Stimulated activated CD8-positive, alpha-beta memory T cell treated with anti-CD3 and anti-CD28 coated beads, Interleukin-4, amount 100 ng/mL, for 4 hours (primary cell): ENCODE measurements around the gene ATP9B.

Source experiments
- DNase-seq, 2 donors: peaks; one replicate each; pipeline ENCODE4 v3.0.0-alpha.2; 2020; ENCODE audit warnings: low read depth in 2 of 2, low spot score in 1 of 2

ATP9B gene

DNA sequence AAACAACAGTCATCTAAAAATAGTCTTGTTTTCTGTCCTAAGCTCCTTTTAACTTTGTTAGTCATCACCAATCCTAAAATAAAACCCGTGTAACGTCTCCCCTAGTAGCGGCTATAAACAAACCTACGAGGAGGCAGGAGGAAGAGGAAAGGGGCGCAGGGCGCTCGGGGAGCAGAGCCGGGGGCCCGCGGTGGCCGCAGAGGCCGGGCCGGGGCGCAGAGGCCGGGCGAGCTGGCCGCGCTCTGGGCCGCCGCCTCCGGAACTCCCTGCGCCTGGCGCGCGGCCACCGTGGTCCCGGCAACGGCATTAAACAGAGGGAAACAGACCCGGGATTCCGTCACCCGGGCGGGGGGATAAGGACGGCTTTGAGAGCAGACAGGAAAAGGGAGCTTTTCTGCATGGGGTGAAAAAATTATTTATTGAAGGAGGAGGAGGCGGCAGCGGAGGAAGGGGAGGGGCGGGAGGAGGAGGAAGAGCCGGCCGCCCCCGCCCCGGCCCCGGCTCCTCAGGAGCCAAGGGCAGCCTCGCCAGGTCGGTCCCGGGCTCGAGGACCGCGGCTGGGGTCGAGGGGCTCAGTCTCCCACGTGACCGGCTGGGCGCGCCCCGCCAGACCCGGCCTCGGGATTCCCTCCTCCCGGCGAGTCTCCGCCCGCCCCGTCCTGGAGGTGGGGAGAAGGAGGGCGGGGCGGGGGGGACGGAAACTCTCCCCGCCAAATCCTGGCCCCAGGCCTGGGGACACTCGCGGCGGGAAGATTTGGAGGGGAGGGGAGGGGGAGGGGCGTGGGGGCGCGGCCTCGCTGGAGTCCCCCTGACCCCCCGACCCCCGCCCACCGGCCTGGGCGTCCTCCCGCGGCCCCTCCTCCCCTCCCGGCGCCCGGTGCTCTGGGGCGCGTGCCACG lies 324.7 kb downstream of the ATP9B start:
- DNase-seq, result no peak

DNA sequence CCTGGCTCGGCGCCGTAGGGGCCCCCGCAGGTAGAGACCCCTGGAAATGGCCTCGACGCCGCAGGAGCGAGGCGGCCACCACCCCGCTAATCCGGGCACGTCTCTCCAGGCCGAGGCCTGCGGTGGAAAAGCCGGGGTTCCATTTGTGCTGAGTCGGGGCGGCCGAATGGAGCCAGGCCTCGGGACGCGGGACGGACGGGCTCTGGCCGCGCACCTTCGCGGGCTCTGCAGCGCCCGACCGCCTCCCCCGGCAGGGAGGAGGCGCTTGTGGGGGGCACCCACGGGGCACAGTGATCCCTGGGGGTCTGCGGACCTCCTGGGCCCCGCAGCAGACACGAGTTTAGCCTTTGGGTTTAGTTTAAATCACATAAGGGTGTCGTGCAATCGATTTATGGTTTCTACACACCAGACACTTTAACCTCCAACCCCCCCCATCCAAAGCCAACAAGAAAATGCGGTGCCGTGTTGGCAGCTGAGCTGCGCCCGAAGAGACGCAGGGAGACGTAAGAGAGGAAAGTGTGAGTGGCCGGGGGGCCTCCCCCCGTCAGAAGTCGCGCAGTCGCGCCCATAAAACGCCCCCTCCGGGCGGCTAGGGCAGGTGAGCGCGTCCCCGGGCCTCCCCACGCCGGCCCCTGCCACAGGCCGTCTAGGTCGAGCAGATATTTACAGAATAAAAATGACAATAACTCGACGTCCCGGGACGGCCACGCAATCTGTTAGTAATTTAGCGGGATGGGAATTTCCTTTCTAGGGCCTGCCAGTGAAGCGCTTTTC lies 325.5 kb downstream of the ATP9B start:
- DNase-seq, result peak; percentile 39 to 71

DNA sequence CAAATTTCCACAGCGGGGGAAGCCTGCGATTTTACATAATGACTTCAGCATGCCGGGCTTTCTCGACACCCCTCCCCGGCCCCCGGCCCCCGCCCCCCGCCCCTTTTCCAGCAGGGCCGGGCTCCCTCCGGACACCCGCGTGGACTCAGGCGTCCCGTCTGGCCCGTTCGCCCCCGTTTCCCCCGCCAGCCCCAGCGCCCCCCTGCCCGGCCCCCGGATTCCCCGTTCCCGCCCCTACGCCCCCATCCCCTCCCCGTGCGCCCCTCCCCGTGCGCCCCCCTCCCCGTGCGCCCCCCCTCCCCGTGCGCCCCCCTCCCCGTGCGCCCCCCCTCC lies 326.1 kb downstream of the ATP9B start:
- no peak for DNase-seq

DNA sequence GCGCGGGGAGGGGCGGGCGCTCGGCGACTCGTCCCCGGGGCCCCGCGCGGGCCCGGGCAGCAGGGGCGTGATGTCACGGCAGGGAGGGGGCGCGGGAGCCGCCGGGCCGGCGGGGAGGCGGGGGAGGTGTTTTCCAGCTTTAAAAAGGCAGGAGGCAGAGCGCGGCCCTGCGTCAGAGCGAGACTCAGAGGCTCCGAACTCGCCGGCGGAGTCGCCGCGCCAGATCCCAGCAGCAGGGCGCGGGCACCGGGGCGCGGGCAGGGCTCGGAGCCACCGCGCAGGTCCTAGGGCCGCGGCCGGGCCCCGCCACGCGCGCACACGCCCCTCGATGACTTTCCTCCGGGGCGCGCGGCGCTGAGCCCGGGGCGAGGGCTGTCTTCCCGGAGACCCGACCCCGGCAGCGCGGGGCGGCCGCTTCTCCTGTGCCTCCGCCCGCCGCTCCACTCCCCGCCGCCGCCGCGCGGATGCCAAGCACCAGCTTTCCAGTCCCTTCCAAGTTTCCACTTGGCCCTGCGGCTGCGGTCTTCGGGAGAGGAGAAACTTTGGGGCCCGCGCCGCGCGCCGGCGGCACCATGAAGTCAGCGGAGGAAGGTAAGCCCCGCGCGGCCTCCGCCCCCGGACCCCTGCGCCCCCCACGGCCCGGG lies 326.7 kb downstream of the ATP9B start, which contains the start of gene NFATC1:
TSS of gene NFATC1 (plus strand) at position 170 of the 644 bp plus-strand sequence. CDS start at position 465, 295 bp downstream.
- peak; percentile 59 to 78 for DNase-seq

DNA sequence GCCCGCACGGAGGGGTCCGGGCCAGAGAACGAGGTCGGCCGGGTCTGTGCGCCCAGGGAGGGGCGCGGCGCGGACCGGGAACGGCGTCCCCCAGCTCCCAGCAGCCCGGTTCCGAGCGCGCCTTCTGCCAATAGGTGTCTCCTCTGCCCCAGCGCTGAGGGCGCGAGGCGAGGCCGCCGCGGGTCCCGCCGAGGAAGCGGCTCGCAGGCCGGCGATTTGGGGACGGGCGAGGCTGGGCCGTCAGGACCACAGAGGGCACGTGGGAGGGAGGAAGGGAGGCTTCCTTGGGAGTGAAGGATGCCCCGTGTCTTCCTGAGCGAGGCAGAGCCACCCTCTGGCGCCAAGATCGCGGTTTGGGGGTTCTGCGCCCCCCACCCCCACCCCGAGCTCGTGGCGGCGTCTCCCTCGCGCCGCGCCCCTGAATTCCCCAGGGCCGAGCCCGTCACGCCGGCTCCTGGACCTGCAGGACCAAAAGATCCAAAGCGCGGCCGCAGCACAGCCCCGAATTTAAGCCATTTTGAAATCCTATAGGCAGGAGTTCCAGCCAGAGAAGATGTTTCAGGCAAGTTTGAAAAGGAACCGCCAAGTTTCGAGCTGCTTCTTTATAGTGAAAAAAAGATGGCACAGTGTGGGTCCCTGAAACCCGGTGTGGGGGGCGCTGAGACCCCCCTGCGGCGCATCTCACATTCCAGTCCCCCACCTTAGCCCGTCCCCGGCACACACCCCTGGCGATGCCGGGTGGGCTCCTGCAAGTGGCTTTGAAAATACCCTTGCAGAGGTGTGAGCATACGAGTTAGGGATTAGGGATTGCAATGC lies 327.4 kb downstream of the ATP9B start:
- DNase-seq, result no peak

DNA sequence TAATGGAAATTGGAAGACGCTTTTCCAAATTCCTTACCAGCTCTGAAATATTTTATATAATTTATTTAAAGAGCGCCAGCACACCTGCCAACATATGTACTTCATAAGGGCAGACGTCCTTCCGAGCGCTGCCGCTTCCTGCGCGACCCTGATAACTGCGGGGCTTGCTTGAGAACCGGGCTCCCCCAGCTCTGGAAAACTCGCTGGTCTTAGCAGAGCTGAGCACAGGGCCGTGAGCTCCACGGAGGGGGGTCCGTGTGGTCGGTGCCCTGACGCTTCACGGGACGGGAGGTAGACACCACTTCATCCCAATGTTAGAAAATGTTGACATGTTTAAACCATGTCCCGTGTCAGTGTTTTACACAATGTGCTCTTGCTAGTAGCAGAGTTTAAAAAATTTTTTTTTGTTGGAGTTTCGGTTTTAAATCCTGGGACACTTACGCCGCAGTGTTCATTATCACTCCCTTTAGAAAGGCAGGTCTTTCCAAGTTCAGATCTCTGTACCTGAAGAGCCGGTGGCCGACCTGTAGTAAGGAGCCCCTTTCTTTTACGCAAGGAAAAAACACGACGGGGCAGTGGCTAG lies 328.1 kb downstream of the ATP9B start:
- DNase-seq, result no peak

DNA sequence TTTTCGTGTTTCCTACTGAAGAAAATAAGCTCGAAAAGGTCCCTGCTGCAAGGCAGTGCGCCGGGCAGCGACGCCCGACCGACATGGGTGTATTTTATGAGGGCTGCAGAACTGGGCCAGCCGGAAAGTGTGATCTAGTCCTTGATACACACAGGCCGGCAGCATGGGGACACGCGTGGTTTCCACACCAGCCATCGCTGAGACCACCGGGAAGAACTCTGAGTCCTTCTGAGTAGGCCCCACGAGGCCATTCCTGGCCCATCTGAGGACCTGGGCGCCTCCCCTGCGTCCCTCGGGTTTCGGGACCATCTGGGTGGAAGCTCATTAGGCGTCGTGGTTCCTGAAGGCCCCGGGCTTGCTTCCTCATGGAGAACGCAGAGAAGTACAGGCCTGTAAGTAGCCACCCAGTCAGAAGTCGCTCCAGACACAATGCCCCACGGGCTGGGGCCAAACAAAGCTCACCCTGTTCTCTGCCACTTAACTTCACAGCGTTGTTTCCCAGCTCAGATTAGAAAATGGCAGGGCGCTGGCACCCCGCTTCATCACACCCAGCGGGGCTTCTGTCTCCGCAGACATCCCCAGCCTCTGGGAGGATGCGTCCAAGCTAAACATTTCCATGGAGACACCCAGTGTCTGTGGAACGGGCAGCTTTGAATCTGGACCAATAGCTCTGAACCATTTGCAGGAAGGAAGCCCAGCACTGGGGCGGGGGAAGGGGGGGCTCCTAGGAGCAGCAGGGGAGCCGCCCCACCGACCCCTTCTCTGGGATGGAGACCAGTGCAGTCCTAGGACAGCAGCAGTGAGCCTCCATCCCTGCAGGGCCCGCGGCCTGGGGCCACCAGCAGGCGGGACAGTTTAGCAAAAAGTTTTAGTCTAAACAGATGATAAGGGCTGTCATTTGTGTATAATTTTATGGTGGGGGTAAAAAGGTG lies 328.9 kb downstream of the ATP9B start:
- DNase-seq, result no peak

DNA sequence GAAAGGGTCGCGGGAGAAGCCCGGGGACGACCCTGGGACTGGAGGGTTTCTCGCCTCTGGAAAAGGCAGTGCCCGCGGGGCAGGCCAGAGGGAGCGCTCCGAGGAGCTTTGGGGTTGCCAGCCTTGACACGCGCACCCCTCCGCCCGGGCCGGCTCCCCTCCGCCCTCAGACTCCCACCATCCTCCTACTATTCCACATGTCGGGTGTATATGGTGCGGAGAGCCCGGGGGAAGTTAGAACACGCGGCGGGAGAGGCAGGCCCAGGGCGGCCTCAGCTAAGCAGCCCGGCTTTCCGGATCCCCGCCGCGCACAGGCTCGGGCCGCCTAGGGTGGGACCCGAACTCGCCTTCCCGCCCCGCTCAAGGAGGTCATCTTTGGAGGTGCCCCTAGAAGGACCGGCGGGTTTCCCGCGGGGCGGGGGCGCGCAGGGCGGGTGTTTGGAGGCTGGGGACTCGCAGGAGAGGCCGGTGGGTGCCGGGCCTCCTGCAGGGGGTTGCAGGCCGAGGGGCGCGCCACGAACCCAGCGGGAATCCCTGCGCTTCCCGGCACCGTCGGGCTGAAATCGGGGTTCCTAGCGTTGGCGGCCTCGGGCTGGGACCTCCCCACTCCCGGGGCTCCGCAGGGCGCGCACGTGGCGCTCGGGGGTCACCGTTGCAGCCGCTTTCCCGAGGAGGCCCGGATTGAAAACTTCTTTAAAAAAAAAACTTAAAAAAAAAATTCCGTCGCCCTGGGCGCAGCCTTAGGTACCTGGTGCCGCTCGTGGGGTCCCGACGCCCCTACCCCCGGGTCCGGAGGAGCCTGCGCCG lies 330.3 kb downstream of the ATP9B start:
- DNase-seq, result no peak

DNA sequence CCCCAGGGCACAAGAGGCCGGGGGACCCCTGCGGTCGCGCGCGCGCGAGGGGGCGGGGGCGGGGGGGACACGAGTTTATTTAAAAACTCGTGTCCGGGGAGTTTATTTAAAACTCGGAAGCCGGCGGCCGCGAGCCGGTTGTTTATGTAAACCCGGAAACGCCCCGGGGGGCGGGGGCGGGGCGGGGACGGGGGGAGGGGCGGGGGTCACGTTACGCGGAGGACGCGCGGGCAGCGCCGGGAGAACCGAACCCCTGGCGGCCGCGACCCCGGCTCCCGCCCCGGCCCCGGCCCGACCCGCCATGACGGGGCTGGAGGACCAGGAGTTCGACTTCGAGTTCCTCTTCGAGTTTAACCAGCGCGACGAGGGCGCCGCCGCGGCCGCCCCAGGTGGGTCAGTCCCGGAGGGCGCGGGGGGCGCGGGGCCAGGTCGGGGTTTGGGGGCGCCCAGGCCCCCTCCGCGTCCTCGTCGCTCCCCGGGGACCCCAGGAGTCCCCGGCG lies 330.9 kb downstream of the ATP9B start:
- peak; percentile 43 to 45 for DNase-seq

DNA sequence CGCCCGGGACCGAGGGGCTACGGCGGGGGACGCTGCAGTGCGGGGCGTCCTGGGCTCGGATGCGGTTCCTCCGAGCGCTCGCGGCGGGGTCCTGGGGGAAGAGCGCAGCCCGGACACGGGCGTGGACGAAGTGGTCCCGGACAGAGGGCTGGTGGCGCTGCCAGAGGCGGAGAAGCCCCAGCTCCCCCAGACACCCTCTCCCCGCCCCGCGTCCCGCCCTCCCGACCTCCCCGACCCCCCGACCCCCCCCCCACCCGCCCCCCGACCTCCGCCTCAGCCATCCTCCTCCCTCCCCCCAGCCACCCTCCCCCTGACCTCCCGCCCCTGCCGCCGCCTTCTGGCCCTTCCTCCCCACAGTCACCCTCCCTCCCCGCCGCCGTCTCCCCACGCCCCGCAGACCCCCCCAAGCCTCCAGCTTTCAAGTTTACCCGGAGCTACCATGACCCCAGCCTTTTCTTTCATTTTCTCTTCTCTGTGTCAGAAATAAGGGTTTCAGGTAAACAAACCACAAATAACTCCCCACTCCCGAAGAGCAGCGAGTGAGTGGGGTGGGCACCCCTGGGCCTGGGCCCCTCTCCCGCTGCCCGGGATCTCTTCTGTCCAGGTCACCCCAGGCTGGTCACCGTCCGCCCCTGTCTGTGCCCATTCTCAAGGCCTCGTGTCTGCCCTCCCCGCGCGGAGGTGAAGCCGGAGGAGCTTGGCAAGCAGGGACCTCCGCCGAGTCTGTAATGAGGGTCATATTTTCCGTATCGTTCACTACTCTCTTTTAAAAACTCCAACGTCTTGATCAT lies 331.6 kb downstream of the ATP9B start:
- DNase-seq, result no peak

DNA sequence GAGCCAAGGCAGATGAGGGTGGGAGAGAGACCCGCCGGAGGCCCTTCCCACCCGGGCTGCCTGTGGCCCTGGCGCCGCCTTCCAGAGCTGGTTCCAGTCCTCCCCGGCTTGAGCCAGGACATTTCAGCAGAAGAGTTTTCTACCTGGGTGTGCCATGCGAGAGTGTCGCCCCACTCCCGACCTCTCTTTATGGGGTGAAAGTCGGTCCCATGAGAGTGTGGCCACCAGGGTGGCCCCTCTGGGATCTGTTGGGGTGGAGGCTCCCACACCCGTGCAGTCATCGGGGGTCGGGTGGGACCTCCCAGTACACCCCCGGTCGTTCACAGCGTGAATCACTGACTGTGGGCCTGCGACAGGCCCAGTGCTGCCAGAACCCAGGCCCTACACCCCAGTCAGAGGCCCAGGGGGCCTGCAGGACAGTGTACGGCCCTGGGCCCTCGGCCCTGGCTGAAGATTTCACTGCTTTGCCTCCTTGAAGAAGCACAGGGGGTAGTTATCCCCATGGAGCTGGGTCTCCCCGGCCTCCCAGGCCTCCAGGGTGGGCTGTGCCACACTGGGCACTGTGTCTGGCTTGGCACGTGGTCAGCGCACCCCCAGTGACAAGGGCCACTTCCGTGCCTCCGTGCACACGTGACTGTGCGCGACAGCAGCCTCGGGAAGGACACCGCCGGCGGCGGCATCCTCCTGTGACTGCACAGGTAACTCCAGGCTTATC lies 332.5 kb downstream of the ATP9B start:
- DNase-seq, result no peak

DNA sequence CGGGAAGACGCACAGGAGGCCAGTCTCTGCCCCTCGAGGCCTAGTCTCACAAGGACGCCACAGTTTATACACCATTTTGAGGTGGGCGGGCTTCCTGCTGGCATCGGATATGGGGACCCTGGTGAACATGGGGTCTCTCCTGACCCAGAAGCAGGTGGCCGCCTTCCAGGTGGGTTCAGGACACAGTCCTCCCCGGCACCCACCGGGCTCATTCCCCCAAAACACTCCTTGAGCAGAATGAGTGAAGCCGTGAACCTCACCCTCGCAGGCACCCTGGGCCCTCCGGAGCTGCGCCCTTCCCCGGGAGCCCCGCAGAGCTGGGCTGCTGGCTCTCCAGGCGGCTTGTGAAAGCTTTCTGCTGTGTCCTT lies 333.0 kb downstream of the ATP9B start:
- DNase-seq, result no peak

DNA sequence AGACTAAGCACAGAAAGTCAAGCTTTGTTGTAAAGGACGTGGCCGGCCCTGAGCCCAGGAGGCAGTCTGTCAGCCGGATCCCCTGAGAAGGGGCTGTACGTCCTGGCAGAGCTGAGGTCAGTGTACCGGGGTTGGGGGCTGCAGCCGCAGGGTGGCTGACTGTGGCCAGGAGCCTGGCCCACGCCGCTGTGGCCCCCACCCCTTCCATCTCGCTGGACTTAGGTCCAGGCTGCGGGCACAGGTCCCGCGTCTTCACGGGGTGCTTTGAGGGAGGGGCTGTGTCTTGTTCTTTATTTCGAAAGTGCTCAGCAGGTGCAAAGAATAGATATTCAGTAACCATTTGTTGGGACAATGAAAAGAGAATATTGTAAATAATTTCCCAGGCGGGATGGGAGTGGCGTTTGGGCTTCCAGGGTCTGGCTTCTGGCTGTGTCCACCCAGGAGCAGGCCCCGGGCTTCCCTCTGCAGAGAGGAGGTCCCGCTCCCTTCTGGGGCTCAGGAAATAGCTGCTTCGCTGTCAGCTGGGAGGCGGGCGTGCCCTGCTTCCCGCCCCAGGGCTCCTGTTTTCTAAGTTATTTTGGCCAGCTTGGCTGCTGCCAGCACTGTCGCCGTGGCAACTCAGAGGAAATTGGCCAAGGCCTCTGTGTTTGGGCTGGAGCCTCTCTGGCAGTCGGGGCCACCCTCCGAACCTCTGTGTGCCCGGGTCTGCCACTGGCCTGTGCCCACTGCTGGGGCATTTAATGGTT lies 334.0 kb downstream of the ATP9B start:
- DNase-seq, result no peak

DNA sequence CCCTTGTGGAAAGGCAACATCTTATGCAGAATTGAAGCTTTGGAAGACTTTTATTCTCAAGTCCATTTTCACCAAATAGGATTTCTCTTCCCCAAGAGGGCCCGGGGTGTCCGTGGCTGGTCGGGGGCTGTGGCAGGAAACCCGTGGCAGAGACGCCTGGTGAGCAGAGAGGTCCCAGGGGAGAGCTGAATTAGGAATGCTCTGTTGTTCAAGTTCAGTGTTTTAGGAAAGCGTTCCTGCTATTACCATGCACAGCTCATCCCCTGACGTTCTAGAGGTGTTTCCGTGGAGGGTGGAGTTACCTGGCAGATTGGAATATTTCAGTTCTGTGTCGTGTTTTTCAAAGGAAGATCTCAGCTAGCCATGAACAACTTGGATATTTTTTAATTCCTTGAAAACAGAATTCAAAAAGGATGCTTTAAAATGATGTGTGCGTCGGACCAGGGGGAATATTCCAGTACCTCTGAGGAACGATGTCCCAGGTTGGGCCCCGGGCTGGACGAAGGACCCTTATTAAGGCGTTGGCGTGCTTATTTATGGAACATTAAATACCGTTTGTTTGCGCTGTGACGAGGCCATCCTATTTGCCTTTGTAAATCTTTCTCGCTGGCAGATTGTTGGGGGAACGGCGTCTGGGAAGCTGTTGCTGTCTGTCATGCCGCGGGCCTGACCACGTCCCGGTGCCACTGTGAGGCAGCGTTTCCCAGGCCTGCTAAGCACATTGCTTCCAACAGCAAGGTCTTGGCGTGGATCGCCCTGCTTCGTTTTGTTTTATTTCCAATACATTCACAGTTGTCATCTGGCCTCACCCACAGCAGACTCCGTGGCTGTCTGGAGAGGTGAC lies 334.8 kb downstream of the ATP9B start:
- DNase-seq, result no peak

DNA sequence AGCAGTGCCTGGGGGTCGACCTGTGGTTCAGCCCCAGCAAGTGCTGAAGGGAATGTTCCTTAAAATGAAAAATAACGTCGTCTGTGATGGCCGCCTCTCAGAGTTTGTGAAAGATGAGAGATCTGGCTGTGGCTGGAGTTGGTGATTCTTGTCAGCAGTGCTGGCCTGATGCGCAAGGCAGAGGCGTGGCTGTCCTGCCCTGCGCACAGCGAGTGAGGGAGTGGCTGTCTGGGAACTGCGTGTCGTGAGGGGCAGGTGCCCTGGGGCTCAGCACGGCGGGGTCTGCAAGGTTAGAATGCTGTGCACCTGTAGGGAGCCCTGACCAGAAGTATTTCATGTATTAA lies 335.3 kb downstream of the ATP9B start:
- no peak for DNase-seq
